ENCODE results near the gene SUSD6.

Gene SUSD6

DNA sequence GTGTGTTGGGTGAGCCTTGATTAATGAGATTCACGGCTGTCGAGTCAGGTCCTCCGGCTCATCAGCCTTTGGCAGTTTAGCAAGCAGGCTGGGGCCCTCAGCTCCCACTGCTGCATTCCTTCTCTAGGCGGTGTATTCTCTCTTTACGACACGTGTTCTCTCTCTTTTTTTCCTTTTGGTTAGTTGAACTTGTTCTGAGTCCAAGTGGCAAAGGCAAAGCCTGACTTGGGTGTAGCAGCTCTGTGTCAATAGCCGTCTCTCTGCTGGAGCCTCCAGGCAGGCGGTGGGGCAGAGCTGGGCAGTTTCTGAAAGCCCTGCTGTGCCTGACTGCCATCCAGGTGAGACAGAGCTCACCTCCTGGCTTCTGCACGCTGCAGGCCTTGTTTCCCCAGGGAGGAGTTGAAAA is 46.6 kb downstream of the SUSD6 start:
- Mint-ChIP-seq H3K4me3 (no peak overlapping the region), H3K36me3 (ENCODE audit: low read depth) (peaks cover 5% of the 10 kb centered on the region), H3K9me3 (no peaks in the 10 kb centered on the region), H3K27ac (peak overlapping the region; percentile 82), H3K4me1 (peaks cover 46% of the 10 kb centered on the region), H3K27me3 (ENCODE audit: low read depth, poor library complexity) (peaks cover 7% of the 10 kb centered on the region)
- TF ChIP-seq, protein P1, sequence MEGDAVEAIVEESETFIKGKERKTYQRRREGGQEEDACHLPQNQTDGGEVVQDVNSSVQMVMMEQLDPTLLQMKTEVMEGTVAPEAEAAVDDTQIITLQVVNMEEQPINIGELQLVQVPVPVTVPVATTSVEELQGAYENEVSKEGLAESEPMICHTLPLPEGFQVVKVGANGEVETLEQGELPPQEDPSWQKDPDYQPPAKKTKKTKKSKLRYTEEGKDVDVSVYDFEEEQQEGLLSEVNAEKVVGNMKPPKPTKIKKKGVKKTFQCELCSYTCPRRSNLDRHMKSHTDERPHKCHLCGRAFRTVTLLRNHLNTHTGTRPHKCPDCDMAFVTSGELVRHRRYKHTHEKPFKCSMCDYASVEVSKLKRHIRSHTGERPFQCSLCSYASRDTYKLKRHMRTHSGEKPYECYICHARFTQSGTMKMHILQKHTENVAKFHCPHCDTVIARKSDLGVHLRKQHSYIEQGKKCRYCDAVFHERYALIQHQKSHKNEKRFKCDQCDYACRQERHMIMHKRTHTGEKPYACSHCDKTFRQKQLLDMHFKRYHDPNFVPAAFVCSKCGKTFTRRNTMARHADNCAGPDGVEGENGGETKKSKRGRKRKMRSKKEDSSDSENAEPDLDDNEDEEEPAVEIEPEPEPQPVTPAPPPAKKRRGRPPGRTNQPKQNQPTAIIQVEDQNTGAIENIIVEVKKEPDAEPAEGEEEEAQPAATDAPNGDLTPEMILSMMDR (IDR thresholded peaks at IDR 0.05) = no peak
- peak; percentile 17 for DNase-seq

DNA sequence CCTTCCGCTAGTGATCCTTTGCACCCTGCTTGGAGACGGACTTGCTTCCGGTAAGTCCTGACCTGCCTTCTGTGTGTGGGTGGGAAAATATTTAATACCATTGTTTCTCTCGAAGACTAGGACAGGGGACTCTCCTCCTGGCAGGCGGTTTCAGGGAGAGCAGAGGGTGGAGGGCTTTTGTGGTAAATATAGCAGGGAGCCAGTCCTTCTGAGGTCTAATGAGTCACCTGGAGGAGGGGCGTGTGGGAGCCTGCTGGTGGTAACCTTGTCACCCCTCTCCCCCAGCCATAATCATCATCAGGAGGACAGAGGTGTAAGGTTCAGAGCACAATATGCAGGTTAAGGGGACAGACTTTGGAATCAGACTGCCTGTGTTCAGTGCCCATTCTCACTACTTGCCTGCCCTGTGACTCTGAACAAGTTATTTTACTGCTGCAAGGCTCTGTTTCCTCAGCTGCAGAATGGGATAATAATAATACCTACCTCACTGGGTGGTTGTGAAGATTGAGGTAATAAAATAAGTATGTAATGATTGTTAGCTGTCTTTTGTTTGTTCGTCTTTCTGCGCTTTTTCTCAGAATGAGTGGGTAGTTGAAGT is 47.4 kb downstream of the SUSD6 start:
- Mint-ChIP-seq H3K4me3 (no peak overlapping the region), H3K9me3 (no peaks in the 10 kb centered on the region), H3K4me1 (peaks cover 40% of the 10 kb centered on the region), H3K27me3 (ENCODE audit: low read depth, poor library complexity) (peaks cover 7% of the 10 kb centered on the region), H3K36me3 (ENCODE audit: low read depth) (peaks cover 5% of the 10 kb centered on the region), H3K27ac (peak overlapping the region; percentile 37)
- no peak for DNase-seq
- TF ChIP-seq, protein P1 (IDR thresholded peaks at IDR 0.05) = no peak

DNA sequence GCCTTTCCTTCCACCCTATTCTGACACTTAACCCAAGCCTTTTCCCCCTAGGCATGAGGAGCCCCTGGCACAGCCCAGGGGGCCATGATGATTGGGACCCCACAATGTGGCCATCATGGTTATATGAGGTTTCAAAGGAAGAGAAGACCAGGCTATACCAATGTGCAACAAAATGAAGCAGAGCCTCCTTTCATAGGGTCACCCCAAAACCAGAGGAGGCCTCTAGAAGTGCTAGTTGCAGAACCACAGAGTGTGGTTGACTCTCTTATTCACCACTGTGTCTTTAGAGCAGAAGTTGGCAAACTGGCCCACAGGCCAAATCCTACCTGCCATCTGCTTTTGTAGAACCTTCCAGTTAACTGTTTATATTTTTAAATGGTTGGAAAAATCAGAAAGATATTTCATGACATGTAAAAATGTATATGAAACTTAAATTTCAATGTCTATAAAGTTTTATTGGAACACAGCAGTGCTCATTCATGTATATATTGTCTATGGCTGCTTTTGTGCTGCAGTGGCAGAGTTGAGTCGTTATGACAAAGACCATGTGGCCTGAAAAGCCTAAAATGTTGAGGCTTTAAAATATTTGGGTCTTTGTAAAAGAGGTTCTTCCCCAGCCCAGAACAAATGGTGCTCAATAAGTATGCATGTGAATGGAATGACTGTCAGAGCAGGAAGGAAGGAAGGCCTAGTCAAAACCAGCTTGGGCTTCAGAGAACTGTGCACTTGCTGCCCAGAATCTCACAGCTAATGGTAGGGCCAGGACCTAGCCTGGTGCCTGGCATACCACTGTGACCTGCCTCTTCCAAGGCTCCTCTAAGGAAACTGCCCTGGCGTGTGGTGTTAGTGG is 49.2 kb downstream of the SUSD6 start:
- H3K36me3 Mint-ChIP-seq (ENCODE audit: low read depth) = peaks cover 5% of the 10 kb centered on the region
- DNase-seq = no peak
- H3K4me1 Mint-ChIP-seq = peaks cover 45% of the 10 kb centered on the region
- H3K27me3 Mint-ChIP-seq (ENCODE audit: low read depth, poor library complexity) = peaks cover 5% of the 10 kb centered on the region
- TF ChIP-seq, protein P1 (IDR thresholded peaks at IDR 0.05) = no peak
- H3K4me3 Mint-ChIP-seq = no peak overlapping the region
- H3K27ac Mint-ChIP-seq = no peak overlapping the region
- no peaks in the 10 kb centered on the region for H3K9me3 Mint-ChIP-seq

DNA sequence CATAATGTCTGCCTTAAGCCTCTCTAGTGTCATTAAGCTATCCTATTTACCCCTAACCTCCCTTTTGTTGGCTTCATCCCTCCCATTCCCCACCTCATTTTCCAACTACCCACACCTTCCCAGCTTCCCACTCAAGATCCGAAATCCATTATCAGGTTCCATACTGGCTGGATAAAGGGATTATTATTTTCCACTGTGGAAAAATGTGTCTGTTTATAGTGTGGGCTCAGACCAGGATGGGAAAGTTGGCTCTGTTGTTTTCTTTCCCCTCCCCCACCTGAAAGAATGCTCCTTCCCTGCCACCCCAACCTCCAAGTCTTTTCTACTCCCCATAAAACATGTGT is 49.8 kb downstream of the SUSD6 start:
- Mint-ChIP-seq H3K27ac (no peak overlapping the region), H3K36me3 (ENCODE audit: low read depth) (peaks cover 5% of the 10 kb centered on the region), H3K27me3 (ENCODE audit: low read depth, poor library complexity) (peaks cover 5% of the 10 kb centered on the region), H3K4me1 (peaks cover 51% of the 10 kb centered on the region), H3K4me3 (no peak overlapping the region), H3K9me3 (no peaks in the 10 kb centered on the region)
- TF ChIP-seq, protein P1 (IDR thresholded peaks at IDR 0.05) = no peak
- DNase-seq = no peak

DNA sequence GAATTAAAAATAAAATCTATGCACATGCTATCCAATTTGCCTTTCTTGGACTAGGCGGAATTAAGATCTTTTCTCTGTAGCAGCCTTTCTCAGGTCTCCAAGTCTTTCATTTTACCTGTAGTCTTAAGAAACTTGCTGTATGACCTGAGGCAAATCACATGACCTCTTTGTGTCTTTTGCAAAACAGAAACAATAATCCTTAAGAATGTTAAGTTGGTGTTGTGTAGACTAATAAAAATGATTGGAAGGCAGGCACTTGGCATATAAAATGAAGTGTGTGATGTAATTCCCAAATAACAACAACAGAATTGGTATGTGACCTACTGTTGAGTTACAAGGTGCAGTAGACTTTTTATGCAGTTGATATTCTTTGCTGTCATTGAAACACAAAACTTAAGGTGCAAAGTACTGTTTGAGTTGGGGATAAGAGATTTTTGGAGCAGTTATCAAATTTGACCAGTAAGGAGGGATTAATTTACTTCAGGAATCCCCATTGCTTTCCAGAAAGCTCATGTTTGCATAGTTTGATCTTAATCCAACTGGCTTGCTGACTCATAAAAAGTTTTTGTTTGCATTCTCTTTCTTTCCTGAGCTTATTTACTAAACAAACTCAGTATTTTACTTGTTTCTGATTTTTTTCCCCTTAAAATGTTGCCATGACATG is 51.4 kb downstream of the SUSD6 start:
- TF ChIP-seq, protein P1 (IDR thresholded peaks at IDR 0.05) = no peak
- no peak overlapping the region for H3K4me3 Mint-ChIP-seq
- peak overlapping the region; percentile 30 for H3K27ac Mint-ChIP-seq

More for the DNA sequence above, 51.4 kb downstream of the SUSD6 start:
- H3K27me3 Mint-ChIP-seq (ENCODE audit: low read depth, poor library complexity) = peaks cover 5% of the 10 kb centered on the region
- H3K4me1 Mint-ChIP-seq = peaks cover 61% of the 10 kb centered on the region
- no peak for DNase-seq
- H3K36me3 Mint-ChIP-seq (ENCODE audit: low read depth) = peaks cover 11% of the 10 kb centered on the region
- H3K9me3 Mint-ChIP-seq = no peaks in the 10 kb centered on the region
